ENCODE results near the gene ZBTB37. TPM values are rescaled to one million over a fixed set of nuclear protein-coding genes. Genes with fewer than 3 reads are reported as not detected.

Gene ZBTB37
- total and polyA plus RNA-seq, 2 of the 4 experiments (the other 2 are of a cell fraction): 1.0 to 13.1 TPM

- H3K4ac ChIP-seq (ENCODE audit: low read depth, low read length): no peak within 1 kb of the TSS
- CTCF ChIA-PET: no interaction called here
- H3K36me3 ChIP-seq (ENCODE audit: control insufficient read depth, insufficient read depth, low read length): no peaks in the 10 kb centered on the region
- no peak for ATAC-seq (ENCODE audit: low read depth)
- H4K20me1 ChIP-seq (ENCODE audit: insufficient read depth, low read length): no peaks in the 10 kb centered on the region
- no peak within 1 kb of the TSS for H2BK120ac ChIP-seq (ENCODE audit: low read depth, low read length)
- H2BK15ac ChIP-seq (ENCODE audit: low read depth, low read length): no peak within 1 kb of the TSS
- in situ Hi-C loops (cut with MboI; ENCODE audit: low sequenced_read_pairs) (no loop called here), dilution Hi-C loops (cut with HindIII; ENCODE audit: low sequenced_read_pairs, unreplicated experiment) (no loop called here), intact Hi-C loops (cut with micrococcal nuclease) (no loop called here)
- no peak within 1 kb of the TSS for H3K9ac ChIP-seq (ENCODE audit: low read depth, low read length)
- no peaks in the 10 kb centered on the region for H3K4me1 ChIP-seq (ENCODE audit: control insufficient read depth, insufficient read depth, low read length)
- H3K9me1 ChIP-seq (ENCODE audit: insufficient read depth, low read length): no peaks in the 10 kb centered on the region
- no peak within 1 kb of the TSS for H3K27ac ChIP-seq (ENCODE audit: insufficient read depth, low read length)
- TF ChIP-seq RAD21 (IDR thresholded peaks at IDR 0.05; ENCODE audit: low read length) (no peak), NFE2L2 (IDR thresholded peaks at IDR 0.05; ENCODE audit: low read depth, low read length) (no peak), RFX5 (IDR thresholded peaks at IDR 0.05; ENCODE audit: low read depth, low read length) (no peak), ELK1 (IDR thresholded peaks at IDR 0.05; ENCODE audit: borderline replicate concordance, low read depth, low read length) (no peak), CHD1 (IDR thresholded peaks at IDR 0.05; ENCODE audit: low read depth, low read length) (no peak), MXI1 (IDR thresholded peaks at IDR 0.05; ENCODE audit: borderline replicate concordance, low read depth, low read length) (no peak), MAFK (IDR thresholded peaks at IDR 0.05; ENCODE audit: low read depth, low read length) (no peak), FOS (IDR thresholded peaks at IDR 0.05; ENCODE audit: low read depth, low read length) (no peak), USF2 (IDR thresholded peaks at IDR 0.05; ENCODE audit: low read depth, low read length) (no peak), CTCF (conservative IDR thresholded peaks at IDR 0.05; ENCODE audit: low read depth, low read length) (no peak), SMC3 (IDR thresholded peaks at IDR 0.05; ENCODE audit: low read depth, low read length) (no peak), RCOR1 (IDR thresholded peaks at IDR 0.05; ENCODE audit: insufficient replicate concordance, low read length) (no peak), CEBPB (IDR thresholded peaks at IDR 0.05; ENCODE audit: low read depth, low read length) (no peak), POLR2A (IDR thresholded peaks at IDR 0.05; ENCODE audit: low read depth, low read length) (no peak), BHLHE40 (IDR thresholded peaks at IDR 0.05; ENCODE audit: low read depth, low read length) (no peak), MAZ (IDR thresholded peaks at IDR 0.05; ENCODE audit: borderline replicate concordance, low read depth, low read length) (no peak)
- H2AK5ac ChIP-seq (ENCODE audit: low read depth, low read length): no peak within 1 kb of the TSS
- H3K4me2 ChIP-seq (ENCODE audit: low read depth, low read length): no peak within 1 kb of the TSS
- H3K27me3 ChIP-seq (ENCODE audit: control insufficient read depth, insufficient read depth, low read length): no peaks in the 10 kb centered on the region
- H3K79me1 ChIP-seq (ENCODE audit: low read depth in 1 of 2, low read length in 2 of 2): no peaks in the 10 kb centered on the region
- H3K56ac ChIP-seq (ENCODE audit: extremely low read depth, insufficient read depth, low read length): no peak within 1 kb of the TSS
- no peak within 1 kb of the TSS for H3K23ac ChIP-seq (ENCODE audit: low read depth, low read length)
- no CpG with 5 or more reads among the region's 3 CpGs for WGBS, 2 experiments (ENCODE audit: extremely low coverage in 2 of 2, insufficient read length in 1 of 2)
- no TSS peak for BruUV-seq (replicated peaks)
- H2BK20ac ChIP-seq (ENCODE audit: low read depth, low read length): no peak within 1 kb of the TSS
- H4K8ac ChIP-seq (ENCODE audit: low read depth in 2 of 2, low read length in 2 of 2): no peak within 1 kb of the TSS
- no peak within 1 kb of the TSS for H4K5ac ChIP-seq (ENCODE audit: low read depth, low read length)
- POLR2A ChIA-PET (ENCODE audit: unreplicated experiment): no interaction called here
- DNase-seq: no peak
- no peak within 1 kb of the TSS for H2BK5ac ChIP-seq (ENCODE audit: low read depth, low read length, poor library complexity, severe bottlenecking)
- H2AFZ ChIP-seq (replicated peaks; ENCODE audit: low read length, poor library complexity): no peak within 1 kb of the TSS
- H3K9me3 ChIP-seq (ENCODE audit: control insufficient read depth, insufficient read depth, low read length): no peaks in the 10 kb centered on the region
- H3K18ac ChIP-seq (ENCODE audit: low read depth, low read length): no peak within 1 kb of the TSS
- H2AK9ac ChIP-seq (replicated peaks; ENCODE audit: low read depth, low read length, poor library complexity): no peak within 1 kb of the TSS
- H3K14ac ChIP-seq (replicated peaks; ENCODE audit: low read depth, low read length): no peak within 1 kb of the TSS
- no peak within 1 kb of the TSS for H3K4me3 ChIP-seq (ENCODE audit: insufficient read depth, low read depth, low read length)
- H4K91ac ChIP-seq (ENCODE audit: insufficient read depth, low read depth, low read length): no peak within 1 kb of the TSS
Observed at GRCh38 chr1:173917149-173917548, 49.0 kb downstream of the ZBTB37 start, which contains the start of gene SERPINC1. Gene SERPINC1 (minus strand): TSS chr1:173917327. CDS start chr1:173917259, 68 bp downstream.

Measured in IMR-90 (cell line).